ENCODE data around the gene FCER1G. TPM values are rescaled to one million over a fixed set of nuclear protein-coding genes. Genes with fewer than 3 reads are reported as not detected.

Gene FCER1G
- total and polyA plus RNA-seq, 9 donors = 7.1 to 270 (median 28.9) TPM

DNA sequence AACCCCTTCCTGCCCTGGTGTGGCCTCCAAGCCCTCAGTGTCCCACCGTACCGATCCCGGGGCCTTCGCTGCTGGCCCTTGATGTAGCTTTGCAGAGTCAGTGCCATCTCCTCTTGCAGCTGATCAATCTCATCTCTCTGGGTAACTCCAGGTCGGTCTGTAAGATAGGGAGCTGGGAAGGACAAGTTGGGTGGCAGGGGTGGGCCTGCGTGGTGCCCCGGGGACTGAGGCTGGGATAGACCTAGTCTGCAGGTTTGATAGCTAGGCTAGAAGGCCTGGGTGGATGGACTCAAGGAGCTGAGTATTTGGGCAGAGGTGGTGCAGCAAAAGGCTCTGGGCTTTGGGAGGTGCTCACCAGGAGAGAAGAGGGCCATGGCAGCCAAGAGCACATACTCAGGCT is 15.7 kb downstream of the FCER1G start:
- no peaks in the 10 kb centered on the region for H3K27me3 ChIP-seq
- 91 to 98% (median 94%) methylated on average over 7 of the region's 7 CpGs for WGBS, 3 donors
- no peak for DNase-seq
- no peaks in the 10 kb centered on the region for H3K9me3 ChIP-seq
- H3K27ac ChIP-seq = no peak overlapping the region
- TF ChIP-seq POLR2A (IDR thresholded peaks at IDR 0.05) = no peak
- H3K36me3 ChIP-seq = no peaks in the 10 kb centered on the region
- intact Hi-C loops (cut with DNase I) = no loop called here
- peaks cover 5% of the 10 kb centered on the region for H3K4me1 ChIP-seq (ENCODE audit: insufficient read depth)
- H3K4me3 ChIP-seq = no peak overlapping the region

- no peak for DNase-seq
- Histone ChIP-seq H3K36me3 (no peaks in the 10 kb centered on the region), H3K9me3 (no peaks in the 10 kb centered on the region), H3K4me3 (no peak overlapping the region), H3K4me1 (ENCODE audit: insufficient read depth) (no peaks in the 10 kb centered on the region), H3K27me3 (no peaks in the 10 kb centered on the region), H3K27ac (no peak overlapping the region)
- intact Hi-C loops (cut with DNase I) = no loop called here
- 80 to 85% (median 82%) methylated on average over 9 of the region's 9 CpGs for WGBS, 3 donors
- no peak for TF ChIP-seq POLR2A (IDR thresholded peaks at IDR 0.05)
- TF ChIP-seq, protein P1, sequence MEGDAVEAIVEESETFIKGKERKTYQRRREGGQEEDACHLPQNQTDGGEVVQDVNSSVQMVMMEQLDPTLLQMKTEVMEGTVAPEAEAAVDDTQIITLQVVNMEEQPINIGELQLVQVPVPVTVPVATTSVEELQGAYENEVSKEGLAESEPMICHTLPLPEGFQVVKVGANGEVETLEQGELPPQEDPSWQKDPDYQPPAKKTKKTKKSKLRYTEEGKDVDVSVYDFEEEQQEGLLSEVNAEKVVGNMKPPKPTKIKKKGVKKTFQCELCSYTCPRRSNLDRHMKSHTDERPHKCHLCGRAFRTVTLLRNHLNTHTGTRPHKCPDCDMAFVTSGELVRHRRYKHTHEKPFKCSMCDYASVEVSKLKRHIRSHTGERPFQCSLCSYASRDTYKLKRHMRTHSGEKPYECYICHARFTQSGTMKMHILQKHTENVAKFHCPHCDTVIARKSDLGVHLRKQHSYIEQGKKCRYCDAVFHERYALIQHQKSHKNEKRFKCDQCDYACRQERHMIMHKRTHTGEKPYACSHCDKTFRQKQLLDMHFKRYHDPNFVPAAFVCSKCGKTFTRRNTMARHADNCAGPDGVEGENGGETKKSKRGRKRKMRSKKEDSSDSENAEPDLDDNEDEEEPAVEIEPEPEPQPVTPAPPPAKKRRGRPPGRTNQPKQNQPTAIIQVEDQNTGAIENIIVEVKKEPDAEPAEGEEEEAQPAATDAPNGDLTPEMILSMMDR (IDR thresholded peaks at IDR 0.05) = no peak
- no peak for TF ChIP-seq EP300 (IDR thresholded peaks at IDR 0.05)
These were observed 18.0 kb downstream of the FCER1G start for GRCh38 chr1:161233102-161233501.

- TF ChIP-seq EP300 (IDR thresholded peaks at IDR 0.05) (no peak), POLR2A (IDR thresholded peaks at IDR 0.05) (no peak)
- TF ChIP-seq, protein P1 (IDR thresholded peaks at IDR 0.05) = no peak
- Histone ChIP-seq H3K9me3 (no peaks in the 10 kb centered on the region), H3K4me3 (no peak overlapping the region), H3K4me1 (ENCODE audit: insufficient read depth) (no peaks in the 10 kb centered on the region), H3K36me3 (no peaks in the 10 kb centered on the region), H3K27ac (no peak overlapping the region), H3K27me3 (no peaks in the 10 kb centered on the region)
- intact Hi-C loops (cut with DNase I) = no loop called here
- DNase-seq = no peak
- WGBS, 3 donors = 60 to 86% (median 65%) methylated on average over 5 of the region's 5 CpGs
These were observed 21.1 kb downstream of the FCER1G start for GRCh38 chr1:161235957-161236775.

DNA sequence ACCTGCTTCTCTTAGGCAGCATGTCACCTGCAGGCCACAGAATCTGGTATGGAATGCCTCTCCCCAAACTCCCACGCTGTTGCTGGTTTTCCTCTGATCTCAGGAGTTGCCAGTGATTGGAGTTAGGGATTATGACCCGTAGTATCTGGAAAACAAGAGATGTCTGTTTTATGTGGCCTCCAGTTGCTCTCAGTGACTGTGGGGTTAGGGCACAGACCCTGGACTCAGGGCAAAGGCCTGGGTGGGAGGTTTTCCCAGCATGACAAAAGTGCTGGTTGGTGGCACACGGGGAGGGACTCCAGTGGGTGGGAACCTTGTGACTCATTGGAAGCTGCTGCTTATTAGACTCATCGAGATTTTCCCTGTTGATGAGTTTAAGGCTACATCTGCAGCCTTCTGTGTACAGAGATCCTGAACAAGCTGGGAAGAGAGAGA is 23.0 kb downstream of the FCER1G start, which contains the start of gene NR1I3:
Gene NR1I3 (minus strand): TSS at position 165 of the 435 bp plus-strand sequence. CDS start 1,638 bp downstream, outside the sequence.
- DNase-seq = no peak
- 57 to 63% (median 60%) methylated on average over 4 of the region's 4 CpGs for WGBS, 3 donors
- Histone ChIP-seq H3K9me3 (no peaks in the 10 kb centered on the region), H3K4me3 (no peak within 1 kb of the TSS), H3K27me3 (no peaks in the 10 kb centered on the region), H3K4me1 (ENCODE audit: insufficient read depth) (no peaks in the 10 kb centered on the region), H3K36me3 (no peaks in the 10 kb centered on the region), H3K27ac (no peak within 1 kb of the TSS)
- TF ChIP-seq POLR2A (IDR thresholded peaks at IDR 0.05) (no peak), EP300 (IDR thresholded peaks at IDR 0.05) (no peak)
- TF ChIP-seq, protein P1 (IDR thresholded peaks at IDR 0.05) = no peak
- intact Hi-C loops (cut with DNase I) = no loop called here

DNA sequence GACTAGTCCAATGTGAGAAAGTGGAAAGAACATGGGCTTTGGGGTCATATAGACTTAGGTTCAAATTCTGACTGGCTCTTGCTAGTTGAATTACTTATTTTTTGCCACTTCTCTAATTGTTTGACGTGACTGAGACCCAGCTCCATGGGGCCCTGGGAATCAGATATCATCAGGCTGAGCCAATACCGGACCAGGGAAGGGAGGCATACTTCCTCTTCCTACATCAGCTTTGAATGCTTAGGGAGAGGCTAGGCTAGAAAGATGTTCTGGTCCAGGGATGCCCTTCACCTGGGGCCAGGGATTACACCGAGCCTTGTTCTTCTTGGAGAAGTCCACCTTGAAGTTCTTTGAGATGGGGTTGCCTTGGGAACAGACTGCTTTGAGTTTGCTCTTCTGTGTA is 26.6 kb downstream of the FCER1G start:
- Histone ChIP-seq H3K4me1 (ENCODE audit: insufficient read depth) (no peaks in the 10 kb centered on the region), H3K27ac (no peak overlapping the region), H3K9me3 (no peaks in the 10 kb centered on the region), H3K27me3 (no peaks in the 10 kb centered on the region), H3K36me3 (no peaks in the 10 kb centered on the region), H3K4me3 (no peak overlapping the region)
- intact Hi-C loops (cut with DNase I) = no loop called here
- no peak for TF ChIP-seq EP300 (IDR thresholded peaks at IDR 0.05)
- TF ChIP-seq POLR2A (IDR thresholded peaks at IDR 0.05) = no peak
- TF ChIP-seq, protein P1 (IDR thresholded peaks at IDR 0.05) = no peak
- no peak for DNase-seq
- WGBS, 3 donors = 66 to 90% (median 85%) methylated on average over 3 of the region's 3 CpGs
